ENCODE data around the gene PHF19.

The PHF19 gene

GRCh38 chr9:120914953-120915352, 38.0 kb upstream of the PHF19 start:
- DNase-seq (ENCODE audit: low read depth, low spot score) = no peak
- H3K4me3 ChIP-seq (ENCODE audit: low read length) = no peak overlapping the region

- H3K4me3 ChIP-seq (ENCODE audit: low read length) = no peak overlapping the region
- DNase-seq (ENCODE audit: low read depth, low spot score) = no peak
These were observed 37.4 kb upstream of the PHF19 start for GRCh38 chr9:120914396-120914795.

- H3K4me3 ChIP-seq (ENCODE audit: low read length) = no peak overlapping the region
- DNase-seq (ENCODE audit: low read depth, low spot score) = no peak
These were observed 36.8 kb upstream of the PHF19 start for GRCh38 chr9:120913647-120914264.

GRCh38 chr9:120912958-120913646, 36.1 kb upstream of the PHF19 start:
- no peak for DNase-seq (ENCODE audit: low read depth, low spot score)

GRCh38 chr9:120911295-120911837, 34.4 kb upstream of the PHF19 start:
- DNase-seq (ENCODE audit: low read depth, low spot score) = no peak
- H3K4me3 ChIP-seq (ENCODE audit: low read length) = no peak overlapping the region

More at GRCh38 chr9:120912958-120913646, 36.1 kb upstream of the PHF19 start:
- H3K4me3 ChIP-seq (ENCODE audit: low read length) = no peak overlapping the region

GRCh38 chr9:120910643-120911042, 33.7 kb upstream of the PHF19 start:
- H3K4me3 ChIP-seq (ENCODE audit: low read length) = no peak overlapping the region
- no peak for DNase-seq (ENCODE audit: low read depth, low spot score)

- no peak for DNase-seq (ENCODE audit: low read depth, low spot score)
These were observed 32.9 kb upstream of the PHF19 start for GRCh38 chr9:120909904-120910303.

GRCh38 chr9:120905315-120906164, 28.6 kb upstream of the PHF19 start:
- DNase-seq (ENCODE audit: low read depth, low spot score) = no peak

More at GRCh38 chr9:120909904-120910303, 32.9 kb upstream of the PHF19 start:
- H3K4me3 ChIP-seq (ENCODE audit: low read length) = no peak overlapping the region

GRCh38 chr9:120904978-120905301, 28.0 kb upstream of the PHF19 start:
- DNase-seq (ENCODE audit: low read depth, low spot score) = no peak
- H3K4me3 ChIP-seq (ENCODE audit: low read length) = no peak overlapping the region

More at GRCh38 chr9:120905315-120906164, 28.6 kb upstream of the PHF19 start:
- H3K4me3 ChIP-seq (ENCODE audit: low read length) = no peak overlapping the region

GRCh38 chr9:120904061-120904977, 27.3 kb upstream of the PHF19 start:
- DNase-seq (ENCODE audit: low read depth, low spot score) = no peak

GRCh38 chr9:120902569-120903535, 25.9 kb upstream of the PHF19 start:
- no peak overlapping the region for H3K4me3 ChIP-seq (ENCODE audit: low read length)
- DNase-seq (ENCODE audit: low read depth, low spot score) = no peak

More at GRCh38 chr9:120904061-120904977, 27.3 kb upstream of the PHF19 start:
- no peak overlapping the region for H3K4me3 ChIP-seq (ENCODE audit: low read length)

- no peak overlapping the region for H3K4me3 ChIP-seq (ENCODE audit: low read length)
- DNase-seq (ENCODE audit: low read depth, low spot score) = no peak
These were observed 25.0 kb upstream of the PHF19 start for GRCh38 chr9:120901755-120902568.

GRCh38 chr9:120900824-120901223, 23.8 kb upstream of the PHF19 start:
- H3K4me3 ChIP-seq (ENCODE audit: low read length) = no peak overlapping the region
- no peak for DNase-seq (ENCODE audit: low read depth, low spot score)

- no peak for DNase-seq (ENCODE audit: low read depth, low spot score)
These were observed 22.6 kb upstream of the PHF19 start for GRCh38 chr9:120899490-120900068.

GRCh38 chr9:120898396-120898795, 21.4 kb upstream of the PHF19 start:
- no peak for DNase-seq (ENCODE audit: low read depth, low spot score)
- H3K4me3 ChIP-seq (ENCODE audit: low read length) = no peak overlapping the region

More at GRCh38 chr9:120899490-120900068, 22.6 kb upstream of the PHF19 start:
- H3K4me3 ChIP-seq (ENCODE audit: low read length) = no peak overlapping the region

- no peak overlapping the region for H3K4me3 ChIP-seq (ENCODE audit: low read length)
- no peak for DNase-seq (ENCODE audit: low read depth, low spot score)
These were observed 19.0 kb upstream of the PHF19 start for GRCh38 chr9:120895951-120896350.

Data from Jurkat, Clone E6-1 (cell line).